ENCODE results near the gene FYN. TPM values are rescaled to one million over a fixed set of nuclear protein-coding genes. Genes with fewer than 3 reads are reported as not detected.

Gene FYN
- total and polyA plus RNA-seq, 2 of the 13 experiments (the other 11 are each of a cell fraction or from before 2014, with no cell fraction given), result 15.5 to 24.6 TPM

DNA sequence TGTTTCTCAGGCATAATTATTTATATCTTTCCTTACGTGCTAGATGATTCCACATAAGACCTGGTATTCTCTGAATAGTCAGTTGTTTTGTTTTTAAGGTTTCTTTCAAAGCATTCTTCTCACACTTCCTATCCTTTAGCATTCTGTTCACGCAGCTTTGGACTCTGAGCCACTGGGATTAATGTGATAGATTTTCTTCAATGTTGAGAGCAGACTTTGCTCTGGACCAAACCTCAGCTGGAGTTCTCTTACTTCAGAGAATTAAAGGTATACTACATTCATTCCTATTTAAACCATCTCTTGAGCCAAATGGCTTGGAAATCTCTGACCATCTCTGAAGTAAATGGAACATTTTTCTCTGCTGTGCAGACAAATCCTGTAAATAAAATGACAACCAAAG, 196.9 kb downstream of the FYN start (continued):
- peak; percentile 12; the same call in 1 of the 2 replicates for TF ChIP-seq ISL2 (CRISPR knock-in tag; IDR thresholded peaks at IDR 0.05)
- TF ChIP-seq CBX2 (IDR thresholded peaks at IDR 0.05; ENCODE audit: low read depth, low read length), result no peak
- no peak for TF ChIP-seq CBX2 (CRISPR knock-in tag; IDR thresholded peaks at IDR 0.05; ENCODE audit: low read depth)
- TF ChIP-seq, protein P1, sequence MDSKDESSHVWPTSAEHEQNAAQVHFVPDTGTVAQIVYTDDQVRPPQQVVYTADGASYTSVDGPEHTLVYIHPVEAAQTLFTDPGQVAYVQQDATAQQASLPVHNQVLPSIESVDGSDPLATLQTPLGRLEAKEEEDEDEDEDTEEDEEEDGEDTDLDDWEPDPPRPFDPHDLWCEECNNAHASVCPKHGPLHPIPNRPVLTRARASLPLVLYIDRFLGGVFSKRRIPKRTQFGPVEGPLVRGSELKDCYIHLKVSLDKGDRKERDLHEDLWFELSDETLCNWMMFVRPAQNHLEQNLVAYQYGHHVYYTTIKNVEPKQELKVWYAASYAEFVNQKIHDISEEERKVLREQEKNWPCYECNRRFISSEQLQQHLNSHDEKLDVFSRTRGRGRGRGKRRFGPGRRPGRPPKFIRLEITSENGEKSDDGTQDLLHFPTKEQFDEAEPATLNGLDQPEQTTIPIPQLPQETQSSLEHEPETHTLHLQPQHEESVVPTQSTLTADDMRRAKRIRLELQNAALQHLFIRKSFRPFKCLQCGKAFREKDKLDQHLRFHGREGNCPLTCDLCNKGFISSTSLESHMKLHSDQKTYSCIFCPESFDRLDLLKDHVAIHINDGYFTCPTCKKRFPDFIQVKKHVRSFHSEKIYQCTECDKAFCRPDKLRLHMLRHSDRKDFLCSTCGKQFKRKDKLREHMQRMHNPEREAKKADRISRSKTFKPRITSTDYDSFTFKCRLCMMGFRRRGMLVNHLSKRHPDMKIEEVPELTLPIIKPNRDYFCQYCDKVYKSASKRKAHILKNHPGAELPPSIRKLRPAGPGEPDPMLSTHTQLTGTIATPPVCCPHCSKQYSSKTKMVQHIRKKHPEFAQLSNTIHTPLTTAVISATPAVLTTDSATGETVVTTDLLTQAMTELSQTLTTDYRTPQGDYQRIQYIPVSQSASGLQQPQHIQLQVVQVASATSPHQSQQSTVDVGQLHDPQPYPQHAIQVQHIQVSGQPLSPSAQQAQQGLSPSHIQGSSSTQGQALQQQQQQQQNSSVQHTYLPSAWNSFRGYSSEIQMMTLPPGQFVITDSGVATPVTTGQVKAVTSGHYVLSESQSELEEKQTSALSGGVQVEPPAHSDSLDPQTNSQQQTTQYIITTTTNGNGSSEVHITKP (CRISPR knock-in tag; IDR thresholded peaks at IDR 0.05; ENCODE audit: low read depth), result no peak
- TF ChIP-seq ZNF101 (CRISPR knock-in tag; IDR thresholded peaks at IDR 0.05; ENCODE audit: borderline replicate concordance, low read depth), result no peak
- TF ChIP-seq, protein P2, sequence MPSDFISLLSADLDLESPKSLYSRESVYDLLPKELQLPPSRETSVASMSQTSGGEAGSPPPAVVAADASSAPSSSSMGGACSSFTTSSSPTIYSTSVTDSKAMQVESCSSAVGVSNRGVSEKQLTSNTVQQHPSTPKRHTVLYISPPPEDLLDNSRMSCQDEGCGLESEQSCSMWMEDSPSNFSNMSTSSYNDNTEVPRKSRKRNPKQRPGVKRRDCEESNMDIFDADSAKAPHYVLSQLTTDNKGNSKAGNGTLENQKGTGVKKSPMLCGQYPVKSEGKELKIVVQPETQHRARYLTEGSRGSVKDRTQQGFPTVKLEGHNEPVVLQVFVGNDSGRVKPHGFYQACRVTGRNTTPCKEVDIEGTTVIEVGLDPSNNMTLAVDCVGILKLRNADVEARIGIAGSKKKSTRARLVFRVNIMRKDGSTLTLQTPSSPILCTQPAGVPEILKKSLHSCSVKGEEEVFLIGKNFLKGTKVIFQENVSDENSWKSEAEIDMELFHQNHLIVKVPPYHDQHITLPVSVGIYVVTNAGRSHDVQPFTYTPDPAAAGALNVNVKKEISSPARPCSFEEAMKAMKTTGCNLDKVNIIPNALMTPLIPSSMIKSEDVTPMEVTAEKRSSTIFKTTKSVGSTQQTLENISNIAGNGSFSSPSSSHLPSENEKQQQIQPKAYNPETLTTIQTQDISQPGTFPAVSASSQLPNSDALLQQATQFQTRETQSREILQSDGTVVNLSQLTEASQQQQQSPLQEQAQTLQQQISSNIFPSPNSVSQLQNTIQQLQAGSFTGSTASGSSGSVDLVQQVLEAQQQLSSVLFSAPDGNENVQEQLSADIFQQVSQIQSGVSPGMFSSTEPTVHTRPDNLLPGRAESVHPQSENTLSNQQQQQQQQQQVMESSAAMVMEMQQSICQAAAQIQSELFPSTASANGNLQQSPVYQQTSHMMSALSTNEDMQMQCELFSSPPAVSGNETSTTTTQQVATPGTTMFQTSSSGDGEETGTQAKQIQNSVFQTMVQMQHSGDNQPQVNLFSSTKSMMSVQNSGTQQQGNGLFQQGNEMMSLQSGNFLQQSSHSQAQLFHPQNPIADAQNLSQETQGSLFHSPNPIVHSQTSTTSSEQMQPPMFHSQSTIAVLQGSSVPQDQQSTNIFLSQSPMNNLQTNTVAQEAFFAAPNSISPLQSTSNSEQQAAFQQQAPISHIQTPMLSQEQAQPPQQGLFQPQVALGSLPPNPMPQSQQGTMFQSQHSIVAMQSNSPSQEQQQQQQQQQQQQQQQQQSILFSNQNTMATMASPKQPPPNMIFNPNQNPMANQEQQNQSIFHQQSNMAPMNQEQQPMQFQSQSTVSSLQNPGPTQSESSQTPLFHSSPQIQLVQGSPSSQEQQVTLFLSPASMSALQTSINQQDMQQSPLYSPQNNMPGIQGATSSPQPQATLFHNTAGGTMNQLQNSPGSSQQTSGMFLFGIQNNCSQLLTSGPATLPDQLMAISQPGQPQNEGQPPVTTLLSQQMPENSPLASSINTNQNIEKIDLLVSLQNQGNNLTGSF (CRISPR knock-in tag; IDR thresholded peaks at IDR 0.05), result no peak
- TF ChIP-seq, protein P3, sequence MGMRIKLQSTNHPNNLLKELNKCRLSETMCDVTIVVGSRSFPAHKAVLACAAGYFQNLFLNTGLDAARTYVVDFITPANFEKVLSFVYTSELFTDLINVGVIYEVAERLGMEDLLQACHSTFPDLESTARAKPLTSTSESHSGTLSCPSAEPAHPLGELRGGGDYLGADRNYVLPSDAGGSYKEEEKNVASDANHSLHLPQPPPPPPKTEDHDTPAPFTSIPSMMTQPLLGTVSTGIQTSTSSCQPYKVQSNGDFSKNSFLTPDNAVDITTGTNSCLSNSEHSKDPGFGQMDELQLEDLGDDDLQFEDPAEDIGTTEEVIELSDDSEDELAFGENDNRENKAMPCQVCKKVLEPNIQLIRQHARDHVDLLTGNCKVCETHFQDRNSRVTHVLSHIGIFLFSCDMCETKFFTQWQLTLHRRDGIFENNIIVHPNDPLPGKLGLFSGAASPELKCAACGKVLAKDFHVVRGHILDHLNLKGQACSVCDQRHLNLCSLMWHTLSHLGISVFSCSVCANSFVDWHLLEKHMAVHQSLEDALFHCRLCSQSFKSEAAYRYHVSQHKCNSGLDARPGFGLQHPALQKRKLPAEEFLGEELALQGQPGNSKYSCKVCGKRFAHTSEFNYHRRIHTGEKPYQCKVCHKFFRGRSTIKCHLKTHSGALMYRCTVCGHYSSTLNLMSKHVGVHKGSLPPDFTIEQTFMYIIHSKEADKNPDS (CRISPR knock-in tag; IDR thresholded peaks at IDR 0.05), result no peak
- TF ChIP-seq, protein P4, sequence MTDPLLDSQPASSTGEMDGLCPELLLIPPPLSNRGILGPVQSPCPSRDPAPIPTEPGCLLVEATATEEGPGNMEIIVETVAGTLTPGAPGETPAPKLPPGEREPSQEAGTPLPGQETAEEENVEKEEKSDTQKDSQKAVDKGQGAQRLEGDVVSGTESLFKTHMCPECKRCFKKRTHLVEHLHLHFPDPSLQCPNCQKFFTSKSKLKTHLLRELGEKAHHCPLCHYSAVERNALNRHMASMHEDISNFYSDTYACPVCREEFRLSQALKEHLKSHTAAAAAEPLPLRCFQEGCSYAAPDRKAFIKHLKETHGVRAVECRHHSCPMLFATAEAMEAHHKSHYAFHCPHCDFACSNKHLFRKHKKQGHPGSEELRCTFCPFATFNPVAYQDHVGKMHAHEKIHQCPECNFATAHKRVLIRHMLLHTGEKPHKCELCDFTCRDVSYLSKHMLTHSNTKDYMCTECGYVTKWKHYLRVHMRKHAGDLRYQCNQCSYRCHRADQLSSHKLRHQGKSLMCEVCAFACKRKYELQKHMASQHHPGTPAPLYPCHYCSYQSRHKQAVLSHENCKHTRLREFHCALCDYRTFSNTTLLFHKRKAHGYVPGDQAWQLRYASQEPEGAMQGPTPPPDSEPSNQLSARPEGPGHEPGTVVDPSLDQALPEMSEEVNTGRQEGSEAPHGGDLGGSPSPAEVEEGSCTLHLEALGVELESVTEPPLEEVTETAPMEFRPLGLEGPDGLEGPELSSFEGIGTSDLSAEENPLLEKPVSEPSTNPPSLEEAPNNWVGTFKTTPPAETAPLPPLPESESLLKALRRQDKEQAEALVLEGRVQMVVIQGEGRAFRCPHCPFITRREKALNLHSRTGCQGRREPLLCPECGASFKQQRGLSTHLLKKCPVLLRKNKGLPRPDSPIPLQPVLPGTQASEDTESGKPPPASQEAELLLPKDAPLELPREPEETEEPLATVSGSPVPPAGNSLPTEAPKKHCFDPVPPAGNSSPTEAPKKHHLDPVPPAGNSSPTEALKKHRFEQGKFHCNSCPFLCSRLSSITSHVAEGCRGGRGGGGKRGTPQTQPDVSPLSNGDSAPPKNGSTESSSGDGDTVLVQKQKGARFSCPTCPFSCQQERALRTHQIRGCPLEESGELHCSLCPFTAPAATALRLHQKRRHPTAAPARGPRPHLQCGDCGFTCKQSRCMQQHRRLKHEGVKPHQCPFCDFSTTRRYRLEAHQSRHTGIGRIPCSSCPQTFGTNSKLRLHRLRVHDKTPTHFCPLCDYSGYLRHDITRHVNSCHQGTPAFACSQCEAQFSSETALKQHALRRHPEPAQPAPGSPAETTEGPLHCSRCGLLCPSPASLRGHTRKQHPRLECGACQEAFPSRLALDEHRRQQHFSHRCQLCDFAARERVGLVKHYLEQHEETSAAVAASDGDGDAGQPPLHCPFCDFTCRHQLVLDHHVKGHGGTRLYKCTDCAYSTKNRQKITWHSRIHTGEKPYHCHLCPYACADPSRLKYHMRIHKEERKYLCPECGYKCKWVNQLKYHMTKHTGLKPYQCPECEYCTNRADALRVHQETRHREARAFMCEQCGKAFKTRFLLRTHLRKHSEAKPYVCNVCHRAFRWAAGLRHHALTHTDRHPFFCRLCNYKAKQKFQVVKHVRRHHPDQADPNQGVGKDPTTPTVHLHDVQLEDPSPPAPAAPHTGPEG (CRISPR knock-in tag; IDR thresholded peaks at IDR 0.05), result no peak
- TF ChIP-seq ZNF607 (CRISPR knock-in tag; IDR thresholded peaks at IDR 0.05; ENCODE audit: borderline replicate concordance), result no peak
- TF ChIP-seq TAF1 (CRISPR knock-in tag; IDR thresholded peaks at IDR 0.05), result no peak
- no peak for TF ChIP-seq DR1 (CRISPR knock-in tag; IDR thresholded peaks at IDR 0.05)
- TF ChIP-seq HMG20A (CRISPR knock-in tag; IDR thresholded peaks at IDR 0.05; ENCODE audit: borderline replicate concordance), result peak; percentile 48; the same call in 1 of the 2 replicates
- TF ChIP-seq ZNF343 (CRISPR knock-in tag; IDR thresholded peaks at IDR 0.05), result no peak

Data from HepG2 (cell line).